NCI-H1105 treated with DMSO at 0.1 percent for 48 hours (cell line): ENCODE data around the gene DNAAF1.
"Not testable (repeated sequence)": the region's sequence is repeated elsewhere in the genome, so short reads cannot be mapped to it uniquely, and the experiment has no call there.

Experiments
- DNase-seq: peaks from one replicate; lab custom pipeline; 2025; lab: John Stamatoyannopoulos, UW

DNAAF1 gene

DNA sequence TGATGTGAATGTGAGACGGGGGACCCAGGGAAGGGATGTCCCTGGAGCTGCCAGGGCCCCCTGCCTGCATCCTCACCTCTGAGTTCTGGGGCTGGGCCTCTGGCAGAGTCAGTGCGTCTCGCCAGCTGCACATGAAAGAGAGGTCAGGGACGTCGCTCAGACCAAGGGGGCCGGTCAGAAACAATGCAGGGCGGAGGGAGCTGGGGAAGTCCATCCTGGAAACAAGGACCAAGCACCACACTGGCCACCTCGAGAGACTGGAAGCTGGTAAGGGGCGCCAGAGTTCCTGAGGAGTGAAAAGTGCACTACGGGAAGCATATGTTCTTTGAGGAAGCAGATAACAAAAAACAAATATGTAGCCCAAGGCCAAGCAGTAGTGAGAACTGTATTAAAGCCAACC is 39.7 kb downstream of the DNAAF1 start:
- DNase-seq, result no peak

DNA sequence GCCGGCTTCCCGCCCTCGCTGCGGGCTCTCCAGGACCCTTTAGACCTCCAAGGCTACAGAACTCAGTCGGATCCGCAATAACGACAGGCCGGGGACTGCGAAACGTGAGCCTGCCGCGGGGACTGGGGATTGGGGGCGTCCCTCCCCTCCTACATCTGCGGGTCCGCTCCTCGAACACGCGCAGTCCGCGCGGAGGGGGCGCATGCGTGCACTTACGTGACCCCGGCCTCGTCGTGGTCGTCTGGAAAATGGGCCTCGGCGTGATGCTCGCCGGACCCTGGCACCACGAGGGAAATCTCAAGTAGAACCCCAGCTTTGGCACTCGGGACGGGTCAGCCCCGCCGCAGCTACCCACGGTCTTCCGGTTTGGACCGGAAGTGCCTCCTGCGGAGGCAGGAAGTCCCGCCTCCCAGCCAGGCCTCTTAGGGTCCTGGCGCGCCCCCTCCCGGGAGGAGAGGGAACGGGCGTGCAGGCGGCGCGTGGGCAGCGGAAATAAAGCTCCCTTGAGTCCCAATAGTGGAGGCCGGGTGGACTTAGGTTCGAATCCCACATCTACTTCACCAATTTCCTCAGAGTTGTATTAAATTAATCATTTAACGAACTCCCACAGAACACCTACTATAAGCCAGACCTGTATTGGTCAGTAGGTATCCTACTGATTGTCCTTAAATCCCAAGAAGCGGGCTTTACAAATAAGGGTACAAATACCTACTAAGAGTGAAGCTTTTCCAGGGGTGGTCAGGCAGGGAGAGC is 41.8 kb downstream of the DNAAF1 start, which contains the start of gene TAF1C:
TAF1C (minus strand) TSS at position 373 of the 753 bp plus-strand sequence. CDS start 2,069 bp downstream, outside the sequence.
- DNase-seq, result peak; percentile 77

DNA sequence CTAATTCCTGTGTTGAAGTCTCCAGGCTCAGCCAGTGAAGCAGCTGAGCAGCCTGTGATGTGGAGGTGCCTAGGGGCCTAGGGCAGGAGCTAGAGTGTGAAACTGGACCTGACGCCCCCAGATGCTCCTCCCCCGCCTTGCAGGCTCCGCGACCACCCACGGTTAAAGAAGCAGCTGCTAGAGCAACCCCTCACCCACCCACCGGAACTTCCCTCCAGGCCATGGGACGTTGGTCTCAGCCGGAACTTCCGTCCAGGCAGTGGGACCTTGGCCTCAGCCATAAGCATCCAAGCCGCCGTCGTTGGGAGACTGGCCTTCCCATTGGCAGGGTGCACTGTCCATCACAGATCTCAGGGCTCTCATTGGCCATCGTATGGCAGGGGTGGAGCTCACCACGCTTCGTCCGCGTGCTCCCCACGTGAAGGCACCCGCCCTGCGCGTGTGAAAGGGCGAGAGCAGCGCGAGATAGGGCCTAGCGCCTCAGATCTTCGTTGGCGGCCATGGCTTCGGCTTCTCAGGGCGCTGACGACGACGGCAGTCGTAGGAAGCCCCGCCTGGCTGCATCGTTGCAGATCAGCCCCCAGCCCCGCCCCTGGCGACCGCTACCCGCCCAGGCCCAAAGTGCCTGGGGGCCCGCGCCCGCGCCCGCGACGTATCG is 45.8 kb downstream of the DNAAF1 start, which contains the start of gene ADAD2:
ADAD2 (plus strand) TSS at position 427 of the 658 bp plus-strand sequence; CDS start at position 501, 74 bp downstream.
- no peak for DNase-seq

DNA sequence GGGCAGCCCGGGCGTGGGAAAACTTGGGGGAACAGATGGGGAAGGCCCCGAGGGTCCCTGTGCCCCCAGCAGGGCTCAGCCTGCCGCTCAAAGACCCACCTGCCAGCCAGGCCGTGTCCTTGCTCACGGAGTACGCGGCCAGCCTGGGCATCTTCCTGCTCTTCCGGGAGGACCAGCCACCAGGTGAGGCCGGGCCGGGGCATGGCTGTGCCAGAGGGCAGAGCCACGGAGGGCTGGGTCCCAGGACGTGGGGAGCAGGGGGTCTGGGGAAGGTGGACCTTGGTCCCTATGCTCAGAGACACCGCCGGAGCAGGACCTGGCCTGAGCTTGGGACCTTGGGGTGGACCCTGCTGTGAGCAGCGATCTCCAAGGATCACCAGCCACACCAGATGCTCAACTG is 46.4 kb downstream of the DNAAF1 start:
- DNase-seq, result no peak

DNA sequence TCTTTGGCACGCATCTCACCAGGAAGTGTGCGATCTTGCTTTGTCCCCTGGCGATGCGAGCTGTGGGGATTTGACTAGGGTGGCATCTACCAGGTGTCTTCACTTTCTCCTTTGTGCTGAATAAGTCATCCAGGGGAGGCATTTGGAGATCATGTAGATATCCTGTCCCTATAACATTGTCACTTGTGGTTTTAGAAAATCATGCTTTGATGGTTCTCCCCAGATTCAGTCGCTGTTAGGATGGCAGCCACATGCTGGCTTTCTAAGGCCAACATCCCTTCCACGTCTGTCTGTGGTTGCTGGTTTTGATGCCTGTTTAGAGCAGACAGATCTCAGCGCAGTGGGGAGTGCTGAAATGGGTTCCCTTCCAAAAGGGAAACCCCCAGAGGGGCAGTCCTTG is 48.4 kb downstream of the DNAAF1 start:
- DNase-seq, result no peak

DNA sequence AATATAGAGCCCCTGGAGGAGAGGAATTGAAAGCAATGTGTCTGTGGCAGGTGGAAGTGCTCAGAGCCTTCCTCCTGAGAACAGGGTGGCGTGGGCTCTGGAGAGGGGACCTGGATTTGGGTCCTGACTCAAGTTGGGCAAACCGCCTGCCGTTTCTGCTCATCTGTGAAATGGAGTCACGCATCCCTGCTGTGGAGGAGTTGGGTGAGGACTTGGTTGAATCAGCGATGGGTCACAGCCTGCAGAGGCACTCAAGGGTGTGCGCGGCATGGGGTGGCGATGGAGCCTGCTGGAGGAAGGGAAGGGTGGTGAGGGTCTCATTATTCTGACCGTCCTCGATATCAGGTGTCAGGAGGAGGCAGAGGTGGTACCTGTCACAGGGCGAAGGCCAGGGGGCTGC is 48.9 kb downstream of the DNAAF1 start:
- DNase-seq, result no peak

DNA sequence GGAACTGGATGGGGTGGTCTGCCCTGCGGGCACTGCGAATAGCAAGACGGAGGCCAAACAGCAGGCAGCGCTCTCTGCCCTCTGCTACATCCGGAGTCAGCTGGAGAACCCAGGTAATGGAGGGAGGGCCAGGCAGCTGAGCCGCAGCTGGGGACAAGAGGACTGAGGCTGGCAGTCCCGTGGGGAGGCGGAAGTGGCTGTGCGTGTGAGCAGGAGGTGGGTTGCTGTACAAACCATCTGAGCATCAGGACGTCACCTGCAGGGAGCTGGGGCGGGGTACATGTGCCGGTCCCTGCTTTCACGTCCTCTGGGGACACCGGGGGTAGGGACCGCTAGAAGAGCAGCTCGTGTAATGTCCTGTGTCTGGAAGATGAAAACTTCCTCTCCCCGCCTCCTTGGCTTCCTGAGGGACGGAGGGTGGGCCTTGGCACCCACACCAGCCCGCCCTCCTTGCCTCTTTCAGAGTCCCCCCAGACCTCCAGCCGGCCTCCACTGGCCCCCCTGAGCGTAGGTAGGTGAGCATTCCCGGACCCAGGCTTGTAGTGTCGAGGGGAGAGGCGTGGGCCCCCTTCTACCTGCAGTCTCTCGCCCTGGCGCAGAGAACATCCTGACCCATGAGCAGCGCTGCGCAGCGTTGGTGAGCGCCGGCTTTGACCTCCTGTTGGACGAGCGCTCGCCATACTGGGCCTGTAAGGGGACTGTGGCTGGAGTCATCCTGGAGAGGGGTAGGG is 49.5 kb downstream of the DNAAF1 start:
- DNase-seq, result no peak

DNA sequence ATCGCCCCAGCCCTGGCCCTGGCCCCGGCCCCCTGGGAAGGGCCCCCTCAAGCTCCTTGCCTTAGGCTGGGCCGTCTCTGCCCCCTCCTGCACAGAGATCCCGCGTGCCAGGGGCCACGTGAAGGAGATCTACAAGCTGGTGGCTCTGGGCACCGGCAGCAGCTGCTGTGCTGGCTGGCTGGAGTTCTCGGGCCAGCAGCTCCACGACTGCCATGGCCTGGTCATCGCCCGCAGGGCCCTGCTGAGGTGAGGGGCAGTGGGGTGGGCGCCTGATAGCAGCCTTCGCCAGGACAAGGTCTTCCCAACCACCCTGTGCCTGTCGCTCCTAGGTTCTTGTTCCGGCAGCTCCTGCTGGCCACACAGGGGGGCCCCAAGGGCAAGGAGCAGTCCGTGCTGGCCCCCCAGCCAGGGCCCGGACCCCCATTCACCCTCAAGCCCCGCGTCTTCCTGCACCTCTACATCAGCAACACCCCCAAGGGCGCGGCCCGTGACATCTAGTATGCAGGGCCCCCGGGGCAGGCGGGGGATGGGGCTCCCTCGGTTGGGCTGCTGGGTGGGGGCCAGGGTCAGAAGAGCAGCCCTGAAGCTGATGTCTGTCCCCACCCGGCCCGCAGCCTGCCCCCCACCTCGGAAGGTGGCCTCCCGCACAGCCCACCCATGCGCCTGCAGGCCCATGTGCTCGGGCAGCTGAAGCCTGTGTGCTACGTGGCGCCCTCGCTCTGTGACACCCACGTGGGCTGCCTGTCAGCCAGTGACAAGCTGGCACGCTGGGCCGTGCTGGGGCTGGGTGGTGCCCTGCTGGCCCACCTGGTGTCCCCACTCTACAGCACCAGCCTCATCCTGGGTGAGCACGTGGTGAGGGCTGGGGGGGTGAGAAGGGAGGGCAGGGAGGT is 50.3 kb downstream of the DNAAF1 start:
- no peak for DNase-seq

DNA sequence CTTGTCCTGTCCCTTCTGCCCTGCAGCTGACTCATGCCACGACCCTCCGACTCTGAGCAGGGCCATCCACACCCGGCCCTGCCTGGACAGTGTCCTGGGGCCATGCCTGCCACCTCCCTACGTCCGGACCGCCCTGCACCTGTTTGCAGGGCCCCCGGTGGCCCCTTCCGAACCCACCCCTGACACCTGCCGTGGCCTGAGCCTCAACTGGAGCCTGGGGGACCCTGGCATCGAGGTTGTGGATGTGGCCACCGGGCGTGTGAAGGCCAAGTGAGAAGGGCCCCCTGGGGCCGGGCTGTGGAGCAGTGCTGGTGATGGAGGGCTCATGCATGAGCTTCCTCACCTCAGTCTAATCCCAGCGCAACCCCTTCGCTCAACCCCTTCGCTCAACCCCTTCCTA is 51.0 kb downstream of the DNAAF1 start:
- no peak for DNase-seq

DNA sequence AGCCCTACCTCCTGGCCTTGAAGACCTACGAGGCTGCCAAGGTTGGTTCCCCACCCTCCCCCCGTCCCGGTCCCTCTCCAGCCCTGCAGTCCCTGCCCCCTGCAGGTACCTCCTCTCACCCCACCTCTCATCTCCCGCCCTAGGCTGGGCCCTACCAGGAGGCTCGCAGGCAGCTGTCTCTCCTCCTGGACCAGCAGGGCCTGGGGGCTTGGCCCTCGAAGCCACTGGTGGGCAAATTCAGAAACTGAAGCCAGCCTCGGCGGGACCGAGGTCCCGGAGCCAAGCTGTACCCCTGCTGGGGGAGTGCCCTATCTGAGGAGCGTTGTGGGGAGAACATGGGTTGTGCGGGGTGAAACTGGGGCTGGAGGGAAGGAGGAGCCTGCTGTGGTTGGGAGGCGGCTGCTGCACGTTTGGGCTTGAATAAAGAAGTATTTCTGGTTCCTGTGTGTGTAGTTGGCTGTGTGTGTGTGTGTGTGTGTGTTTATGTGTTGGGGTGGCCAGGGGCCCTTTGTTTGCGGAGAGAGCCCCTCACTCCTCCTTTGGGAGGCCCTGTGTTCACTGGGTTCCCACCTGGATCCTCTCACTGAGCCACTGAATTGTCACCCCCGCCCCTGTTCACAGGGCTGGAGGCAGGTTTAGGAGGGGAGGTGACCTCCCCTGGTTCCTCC is 51.8 kb downstream of the DNAAF1 start:
- no peak for DNase-seq

DNA sequence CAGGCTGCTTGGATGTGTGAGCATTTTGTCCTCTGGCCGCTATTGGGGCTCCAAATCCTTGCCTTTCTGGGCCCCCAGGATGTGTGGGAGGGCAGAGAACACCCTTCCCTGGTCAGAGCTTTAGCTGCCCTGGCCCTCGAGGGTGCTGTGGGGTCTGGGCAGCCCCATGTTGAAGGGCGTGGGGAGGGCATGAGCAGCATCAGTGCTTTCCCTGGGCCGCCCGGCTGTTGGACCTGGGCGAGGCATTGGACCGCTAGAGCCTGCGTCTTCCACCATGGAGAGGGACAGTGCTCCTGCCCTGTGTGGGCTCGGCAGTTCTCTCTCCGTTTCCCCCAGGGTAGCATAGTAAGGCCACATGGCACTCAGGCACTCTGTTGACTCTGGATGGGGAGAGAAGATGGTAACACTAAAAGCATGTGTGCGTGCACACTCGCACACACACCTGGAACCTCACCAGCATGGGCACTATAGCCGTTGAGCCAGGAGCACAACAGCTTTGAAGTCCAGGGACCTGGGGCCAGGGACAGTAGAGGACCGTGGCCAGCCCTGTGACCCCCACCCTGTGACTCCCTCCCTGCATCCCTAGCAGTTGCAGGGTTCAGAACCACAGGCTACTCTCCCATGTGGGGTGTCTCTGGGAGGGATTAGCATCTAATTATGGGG is 52.5 kb downstream of the DNAAF1 start:
- DNase-seq, result no peak

DNA sequence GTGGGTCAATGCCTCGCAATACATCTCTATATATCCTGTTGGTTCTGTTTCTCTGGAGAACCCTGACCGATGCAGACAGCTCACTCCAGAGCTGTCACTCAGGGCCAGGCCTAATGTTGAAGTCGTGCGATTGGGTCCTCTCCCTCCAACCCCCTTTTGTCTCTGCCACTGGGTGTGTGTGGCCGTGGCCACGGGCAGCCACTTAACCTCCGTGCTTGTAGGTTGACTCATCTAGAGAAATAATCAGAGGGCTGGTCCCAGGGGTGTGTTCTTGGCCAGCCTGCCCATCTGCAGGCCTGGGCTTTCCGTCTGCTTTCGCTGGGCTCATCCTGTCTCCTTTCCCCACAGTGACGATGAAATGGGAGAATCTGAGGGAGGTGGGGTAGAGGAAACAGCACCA is 53.3 kb downstream of the DNAAF1 start:
- DNase-seq, result no peak

DNA sequence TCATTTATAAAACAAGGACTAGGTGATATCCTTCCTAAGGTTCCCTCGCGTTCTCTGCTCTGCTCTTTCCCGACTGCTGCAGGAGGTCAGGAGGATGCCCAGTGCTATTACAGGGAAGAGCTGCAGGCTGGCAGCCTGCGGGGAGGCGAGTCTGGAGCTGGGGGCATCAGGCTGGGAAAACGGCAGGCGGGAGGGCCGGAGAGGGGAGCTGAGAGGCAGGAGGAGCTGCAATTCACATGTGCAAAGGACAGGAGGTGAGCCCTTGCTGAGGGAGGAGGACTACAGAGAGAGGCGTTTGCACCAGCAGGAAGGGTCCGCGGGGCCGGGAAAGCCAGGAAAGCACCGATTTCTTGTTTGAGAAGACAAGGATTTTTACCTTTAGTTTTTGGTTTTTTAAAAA is 54.0 kb downstream of the DNAAF1 start:
- no peak for DNase-seq

DNA sequence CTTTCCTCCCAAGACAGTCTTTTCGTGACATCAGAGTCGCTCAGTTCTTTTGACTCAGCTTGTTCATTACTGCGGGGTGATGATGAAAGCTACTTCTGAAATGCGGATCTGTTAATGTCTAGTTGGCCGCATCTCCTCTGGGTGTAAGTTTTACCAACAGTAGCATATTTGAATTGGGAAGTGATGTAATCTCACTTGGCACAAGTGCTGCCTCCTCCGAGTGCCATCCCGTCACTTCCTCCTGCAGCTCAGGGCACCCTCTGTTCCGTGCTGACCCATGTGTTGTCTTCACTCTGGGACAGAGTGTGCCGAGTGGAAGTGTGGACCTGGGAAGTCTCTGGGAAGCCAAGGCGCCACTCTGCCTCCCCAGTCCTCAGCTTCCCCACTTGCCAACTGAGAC is 54.8 kb downstream of the DNAAF1 start:
- no peak for DNase-seq

DNA sequence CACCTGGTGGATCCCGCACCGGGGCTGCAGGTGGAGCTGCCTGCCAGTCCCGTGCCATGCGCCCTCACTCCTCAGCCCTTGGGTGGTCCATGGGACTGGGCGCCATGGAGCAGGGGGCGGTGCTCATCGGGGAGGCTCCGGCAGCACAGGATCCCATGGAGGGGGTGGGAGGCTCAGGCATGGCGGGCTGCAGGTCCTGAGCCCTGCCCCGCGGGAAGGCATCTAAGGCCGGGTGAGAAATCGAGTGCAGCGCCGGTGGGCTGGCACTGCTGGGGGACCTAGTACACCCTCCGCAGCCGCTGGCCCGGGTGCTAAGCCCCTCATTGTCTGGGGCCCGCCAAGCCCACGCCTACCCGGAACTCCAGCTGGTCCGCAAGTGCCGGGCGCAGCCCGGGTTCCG is 59.4 kb downstream of the DNAAF1 start:
- DNase-seq, result not testable (repeated sequence)

DNA sequence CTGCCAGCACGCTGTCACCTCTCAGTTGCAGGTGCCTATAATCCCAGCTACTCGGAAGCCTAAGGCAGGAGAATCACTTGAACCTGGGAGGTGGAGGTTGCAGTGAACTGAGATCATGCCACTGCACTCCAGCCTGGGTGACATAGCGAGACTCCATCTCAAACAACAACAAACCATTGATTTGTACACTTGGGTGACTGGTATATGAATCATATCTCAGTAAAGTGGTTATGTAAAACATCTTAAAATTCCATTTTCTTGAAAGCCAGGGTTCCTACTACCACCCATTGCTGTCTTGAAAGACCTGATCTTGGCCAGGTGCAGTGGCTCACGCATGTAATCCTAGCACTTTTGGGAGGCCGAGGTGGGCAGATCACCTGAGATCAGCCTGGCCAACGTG is 60.0 kb downstream of the DNAAF1 start:
- DNase-seq, result not testable (repeated sequence)

DNA sequence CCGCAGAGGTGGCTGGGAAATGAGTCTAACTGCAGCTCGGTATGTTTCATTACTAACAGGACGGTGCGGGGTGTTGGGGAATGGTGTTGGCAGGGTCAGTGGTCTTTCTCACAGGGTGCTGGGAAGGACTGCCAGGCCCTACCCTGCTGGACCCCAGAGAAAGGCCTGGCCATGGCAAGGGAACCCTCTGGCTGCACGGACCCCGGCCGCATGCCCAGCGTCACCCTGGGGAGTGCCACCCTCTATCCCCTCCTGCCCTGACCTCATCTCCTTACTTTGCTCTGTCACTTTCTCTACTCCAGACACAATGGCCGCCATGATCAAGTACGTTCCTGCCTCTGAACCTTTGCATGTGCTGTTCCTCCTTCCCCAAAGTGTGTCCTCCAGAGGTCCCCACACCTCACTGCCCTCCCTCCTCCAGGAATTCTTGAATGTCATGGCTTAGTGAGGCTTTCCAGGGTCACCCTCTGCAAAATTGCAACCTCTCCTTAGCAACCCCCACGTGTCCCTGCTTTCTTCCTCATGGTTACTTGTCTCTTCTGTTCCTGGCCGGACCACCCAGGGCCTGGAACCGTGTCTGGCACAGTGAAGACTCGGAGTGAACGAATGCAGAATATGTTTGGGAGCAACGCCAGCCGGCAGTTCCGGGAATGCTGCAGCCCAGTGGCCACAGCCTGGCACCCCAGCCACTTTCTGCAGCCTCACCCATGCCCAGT is 61.0 kb downstream of the DNAAF1 start:
- DNase-seq, result no peak

DNA sequence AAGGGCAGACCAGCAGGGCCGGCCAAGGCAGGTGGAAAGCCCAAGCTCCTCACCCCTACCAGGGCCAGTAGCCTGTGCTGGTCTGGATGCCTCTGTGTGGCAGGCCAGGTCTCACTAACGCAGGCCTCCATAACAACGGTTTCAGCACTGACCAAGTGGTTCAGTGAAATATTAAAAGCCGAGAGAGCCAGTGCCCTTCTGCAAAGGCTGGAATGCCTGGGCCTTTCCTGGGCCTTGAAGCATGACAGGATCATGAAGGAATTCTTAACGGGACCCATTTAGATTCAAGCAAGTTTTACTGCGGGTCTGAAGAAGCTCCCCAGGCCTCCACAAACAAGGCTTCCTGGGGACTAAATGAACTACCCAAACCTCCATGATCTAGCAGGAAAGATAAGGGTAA is 62.1 kb downstream of the DNAAF1 start:
- no peak for DNase-seq

DNA sequence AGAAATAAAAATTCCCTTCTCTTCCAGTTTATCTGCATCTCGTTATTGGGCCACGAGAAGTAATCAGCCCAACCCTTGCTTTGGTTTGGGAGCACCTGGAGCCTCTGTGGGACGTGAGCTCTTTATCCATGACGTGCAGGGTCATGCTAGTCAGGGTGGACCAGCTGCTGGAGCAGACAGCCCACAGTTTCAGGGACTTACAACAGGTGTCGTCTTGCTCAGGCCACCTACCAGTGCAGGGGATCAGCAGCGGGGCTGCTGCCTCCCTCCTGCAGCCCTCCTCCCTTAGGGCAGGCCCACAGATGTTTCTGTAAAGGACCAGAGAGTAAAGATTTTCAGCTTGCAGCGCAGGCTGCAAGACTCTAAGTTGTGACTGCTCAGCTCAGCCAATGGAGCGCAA is 62.8 kb downstream of the DNAAF1 start:
- DNase-seq, result no peak

DNA sequence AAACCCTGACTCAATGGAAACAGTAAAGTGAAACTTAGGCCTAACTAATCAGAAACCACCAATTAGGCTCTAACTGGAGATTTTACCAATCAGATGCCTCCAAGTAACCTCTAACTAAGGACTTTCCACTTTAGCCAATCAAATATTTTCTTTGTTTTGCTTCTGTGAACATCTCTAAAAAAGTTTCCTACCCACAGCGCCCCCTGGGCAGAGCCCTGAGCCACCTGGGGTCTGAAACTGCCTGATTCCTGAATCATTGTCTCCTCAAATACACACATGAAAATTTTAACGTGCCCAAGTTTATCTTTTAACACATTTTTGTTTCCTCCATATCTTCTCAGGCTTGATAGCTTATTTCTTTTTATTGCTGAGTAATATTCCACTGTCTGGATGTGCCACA is 64.9 kb downstream of the DNAAF1 start:
- no peak for DNase-seq
